MM.1S (cell line): ENCODE data around the gene HEPACAM.

Source experiments
- DNase-seq: peaks from one replicate; pipeline ENCODE4 v3.0.0-alpha.2; 2015
- H2AFZ ChIP-seq: fragments of 300-600 bp; sonication (generic); 2 replicates; pipeline ENCODE4 v1.6.0; 2016; ENCODE audit warnings: antibody characterized with exemption, low read length
- H3F3A ChIP-seq: fragments of 300-600 bp; sonication (generic); 2 replicates; pipeline ENCODE4 v1.6.1; 2016; ENCODE audit warnings: mild to moderate bottlenecking, antibody characterized with exemption, low read length, moderate library complexity, mixed read lengths; ENCODE audit not compliant: insufficient read depth
- H3K27ac ChIP-seq: fragments of 300-600 bp; sonication (generic); 2 replicates; pipeline ENCODE4 v1.5.1; 2016; ENCODE audit warnings: mild to moderate bottlenecking, low read length
- H3K27me3 ChIP-seq: fragments of 300-600 bp; sonication (generic); replicated peaks from 2 replicates; pipeline ENCODE4 v1.6.0; 2016; ENCODE audit warnings: low read length; ENCODE audit not compliant: insufficient read depth
- H3K36me3 ChIP-seq: fragments of 300-600 bp; sonication (generic); replicated peaks from 2 replicates; pipeline ENCODE4 v1.6.1; 2016; ENCODE audit warnings: mild to moderate bottlenecking, low read length, mixed read lengths; ENCODE audit not compliant: insufficient read depth
- H3K4me1 ChIP-seq: fragments of 300-600 bp; sonication (generic); 2 replicates; pipeline ENCODE4 v1.6.1; 2016; ENCODE audit warnings: low read length, mixed read lengths
- H3K4me2 ChIP-seq: fragments of 300-600 bp; sonication (generic); 2 replicates; pipeline ENCODE4 v1.6.0; 2016; ENCODE audit warnings: low read depth, low read length
- H3K4me3 ChIP-seq: fragments of 300-600 bp; sonication (generic); 2 replicates; pipeline ENCODE4 v1.5.1; 2016; ENCODE audit warnings: low read length, mixed read lengths
- H3K79me2 ChIP-seq: fragments of 300-600 bp; sonication (generic); 2 replicates; pipeline ENCODE4 v1.6.1; 2016; ENCODE audit warnings: mixed run types, low read length, mixed read lengths
- H3K9ac ChIP-seq: fragments of 300-600 bp; sonication (generic); 2 replicates; pipeline ENCODE4 v1.6.1; 2016; ENCODE audit warnings: low read length, mixed read lengths
- H3K9me2 ChIP-seq: fragments of 300-600 bp; sonication (generic); replicated peaks from 2 replicates; pipeline ENCODE4 v1.6.1; 2016; ENCODE audit warnings: mild to moderate bottlenecking, low read length, mixed read lengths; ENCODE audit not compliant: insufficient read depth
- H3K9me3 ChIP-seq: fragments of 300-600 bp; sonication (generic); replicated peaks from 2 replicates; pipeline ENCODE4 v1.6.1; 2016; ENCODE audit warnings: mild to moderate bottlenecking, low read length, mixed read lengths; ENCODE audit not compliant: insufficient read depth
- H4K20me1 ChIP-seq: fragments of 300-600 bp; sonication (generic); 2 replicates; pipeline ENCODE4 v1.6.1; 2016; ENCODE audit warnings: mild to moderate bottlenecking, low read length, moderate library complexity, mixed read lengths; ENCODE audit not compliant: insufficient read depth
- CTCF ChIP-seq: fragments of 300-600 bp; sonication (generic); IDR thresholded peaks from 2 replicates; pipeline ENCODE4 v1.5.1; 2016; ENCODE audit warnings: antibody characterized with exemption, low read length, mixed read lengths
- EZH2 ChIP-seq: fragments of 300-600 bp; sonication (generic); optimal IDR thresholded peaks from 2 replicates; pipeline ENCODE3; 2017; ENCODE audit warnings: low read depth, mild to moderate bottlenecking, antibody characterized with exemption, low read length, mixed read lengths
- EZH2phosphoT487 ChIP-seq: fragments of 300-600 bp; sonication (generic); IDR thresholded peaks from 2 replicates; pipeline ENCODE4 v1.6.1; 2018; ENCODE audit warnings: antibody characterized with exemption, low read length

Gene HEPACAM

GRCh38 chr11:124943741-124944140 is 7.9 kb upstream of the HEPACAM start:
- no peaks in the 10 kb centered on the region for H3K4me1 ChIP-seq
- H3K27ac ChIP-seq, result no peak overlapping the region
- no peaks in the 10 kb centered on the region for H3K79me2 ChIP-seq
- no peaks in the 10 kb centered on the region for H3K27me3 ChIP-seq
- no peak for DNase-seq
- H3K9me3 ChIP-seq, result no peaks in the 10 kb centered on the region
- no peaks in the 10 kb centered on the region for H4K20me1 ChIP-seq
- no peak for TF ChIP-seq CTCF
- TF ChIP-seq EZH2, result no peak
- TF ChIP-seq EZH2phosphoT487, result no peak
- no peak overlapping the region for H3K9ac ChIP-seq
- no peaks in the 10 kb centered on the region for H3K9me2 ChIP-seq
- no peaks in the 10 kb centered on the region for H3F3A ChIP-seq
- no peaks in the 10 kb centered on the region for H3K36me3 ChIP-seq
- no peak overlapping the region for H2AFZ ChIP-seq
- H3K4me2 ChIP-seq, result no peak overlapping the region
- no peak overlapping the region for H3K4me3 ChIP-seq

DNA sequence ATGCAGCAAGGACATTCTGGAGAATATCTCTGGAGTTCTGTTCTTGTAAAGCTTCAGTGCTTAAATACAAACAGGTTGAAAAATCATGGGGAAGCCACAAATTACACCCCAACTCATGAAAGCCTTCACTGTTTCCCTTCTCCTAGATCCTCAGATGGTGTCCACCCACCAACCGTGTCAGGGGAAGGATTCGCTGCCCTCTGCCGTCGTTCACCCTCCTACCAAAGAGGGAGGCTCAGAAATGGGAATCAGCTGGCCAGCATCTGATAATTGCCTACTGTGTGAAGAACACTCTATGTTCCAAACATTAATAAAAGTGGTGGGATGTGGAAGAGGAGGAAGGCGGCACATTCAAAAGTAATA is 7.4 kb upstream of the HEPACAM start:
- H3K27ac ChIP-seq, result no peak overlapping the region
- no peaks in the 10 kb centered on the region for H3K4me1 ChIP-seq
- no peaks in the 10 kb centered on the region for H4K20me1 ChIP-seq
- no peaks in the 10 kb centered on the region for H3K36me3 ChIP-seq
- no peaks in the 10 kb centered on the region for H3F3A ChIP-seq
- H3K79me2 ChIP-seq, result no peaks in the 10 kb centered on the region
- TF ChIP-seq CTCF (no peak), EZH2phosphoT487 (no peak)
- H2AFZ ChIP-seq, result no peak overlapping the region
- H3K27me3 ChIP-seq, result no peaks in the 10 kb centered on the region
- H3K9me2 ChIP-seq, result no peaks in the 10 kb centered on the region
- DNase-seq, result no peak
- no peak overlapping the region for H3K4me2 ChIP-seq
- H3K9ac ChIP-seq, result no peak overlapping the region
- no peak overlapping the region for H3K4me3 ChIP-seq
- no peaks in the 10 kb centered on the region for H3K9me3 ChIP-seq

GRCh38 chr11:124942466-124943253 is 6.8 kb upstream of the HEPACAM start:
- Histone ChIP-seq H2AFZ (no peak overlapping the region), H4K20me1 (no peaks in the 10 kb centered on the region), H3K9ac (no peak overlapping the region)

More at GRCh38 chr11:124942466-124943253, 6.8 kb upstream of the HEPACAM start:
- Histone ChIP-seq H3K36me3 (no peaks in the 10 kb centered on the region), H3K79me2 (no peaks in the 10 kb centered on the region), H3K9me2 (no peaks in the 10 kb centered on the region), H3K4me1 (no peaks in the 10 kb centered on the region), H3K27me3 (no peaks in the 10 kb centered on the region), H3F3A (no peaks in the 10 kb centered on the region), H3K27ac (no peak overlapping the region), H3K4me3 (no peak overlapping the region), H3K4me2 (no peak overlapping the region), H3K9me3 (no peaks in the 10 kb centered on the region)
- no peak for DNase-seq
- TF ChIP-seq EZH2 (no peak), EZH2phosphoT487 (no peak), CTCF (no peak)
